Breast epithelium (tissue), 4 donors: ENCODE results near the gene PAK1. TPM values are rescaled to one million over a fixed set of nuclear protein-coding genes. Genes with fewer than 3 reads are reported as not detected.

Source experiments
- DNase-seq, 2 donors: peaks; one replicate each; pipeline ENCODE4 v3.0.0-alpha.2; 2019; ENCODE audit warnings: low spot score in 2 of 2
- H3K27ac ChIP-seq, 2 donors: fragments of 200-600 bp; sonication (generic) in 1 of 2; one replicate each; pipeline ENCODE4 v1.5.1; 2016 to 2019; ENCODE audit warnings: mild to moderate bottlenecking in 1 of 2
- H3K27me3 ChIP-seq, 2 donors: fragments of 200-600 bp; sonication (generic) in 1 of 2; one replicate each; pipeline versions ENCODE4 v1.5.1 to v1.6.0; 2017 to 2019; ENCODE audit warnings: control low read depth in 1 of 2, mild to moderate bottlenecking in 1 of 2
- H3K36me3 ChIP-seq: fragments of 200-600 bp; one replicate; pipeline ENCODE4 v1.5.1; 2019
- H3K4me1 ChIP-seq, 2 donors: fragments of 200-600 bp; sonication (generic); one replicate each; pipeline ENCODE4 v1.5.1; 2016 to 2019; ENCODE audit warnings: control low read depth in 1 of 2
- H3K4me3 ChIP-seq, 3 donors: fragments of 200-600 bp; sonication (generic); 1 replicate in 2 of 3; 2 replicates in 1 of 3; pipeline ENCODE4 v1.5.1; 2016 to 2019; ENCODE audit warnings: mild to moderate bottlenecking in 3 of 3, moderate library complexity in 2 of 3
- H3K9me3 ChIP-seq, 2 donors: fragments of 200-600 bp; sonication (generic) in 1 of 2; one replicate each; pipeline ENCODE4 v1.5.1; 2016 to 2019; ENCODE audit warnings: control low read depth in 1 of 2
- POLR2A ChIP-seq: fragments of 450-650 bp; IDR thresholded peaks from one replicate; pipeline ENCODE4 v1.6.1; 2016; ENCODE audit warnings: antibody characterized with exemption, mild to moderate bottlenecking, moderate library complexity
- POLR2AphosphoS5 ChIP-seq, 3 donors: sonication (generic); formaldehyde crosslinking; IDR thresholded peaks; one replicate each; pipeline ENCODE4 v1.6.1; 2017; ENCODE audit warnings: antibody characterized with exemption in 3 of 3
- intact Hi-C: fragments of 100-400 bp; cut with DNase I; formaldehyde crosslinking; loops from one replicate; pipeline ENCODE4 v1.15.1; 2023; ENCODE audit warnings: low total_unique reads
- total RNA-seq, 3 donors: library from RNA; depleted of rRNA; stranded (reverse); fragments of >200 nt; gene quantifications; one replicate each; pipeline ENCODE4 v1.1.0, GENCODE V29; 2016
- TF ChIP-seq, protein P1 (sequence below), 3 donors: fragments of 450-650 bp; IDR thresholded peaks; one replicate each; pipeline ENCODE4 v1.5.1; 2016 to 2017; ENCODE audit warnings: antibody characterized with exemption in 3 of 3, mild to moderate bottlenecking in 3 of 3, moderate library complexity in 3 of 3

Gene PAK1
- total RNA-seq, 3 donors from 2014 or later, result 23.2 to 59.6 (median 42.6) TPM

DNA sequence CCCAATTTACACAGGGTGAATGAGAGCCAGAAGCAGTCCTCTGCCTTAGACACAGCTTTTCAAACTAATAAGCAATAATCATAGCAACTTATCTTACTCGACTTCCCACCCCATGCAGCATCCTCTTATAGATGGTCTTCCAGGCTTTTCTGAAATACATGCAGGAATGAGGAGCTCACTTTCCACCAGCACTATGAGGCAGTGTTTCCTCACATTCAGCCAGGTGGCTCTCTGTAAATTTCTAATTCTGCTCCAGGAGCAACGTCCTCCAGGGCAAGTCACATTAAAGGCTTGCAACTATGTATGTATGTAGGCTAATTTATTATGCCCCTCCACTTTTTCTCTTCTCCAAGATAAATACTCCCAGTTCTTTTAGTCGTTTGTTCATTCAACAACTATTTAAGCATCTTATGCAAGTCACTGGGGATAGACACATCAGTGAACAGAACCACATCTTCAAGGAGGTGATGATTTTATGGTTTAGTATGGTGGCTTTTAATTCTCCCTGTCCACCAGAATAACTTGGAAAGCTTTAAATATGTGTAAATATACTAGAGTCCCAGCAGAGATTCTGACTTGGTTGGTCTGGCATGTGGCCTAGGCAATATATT, 59.9 kb downstream of the PAK1 start:
- TF ChIP-seq, protein P1, sequence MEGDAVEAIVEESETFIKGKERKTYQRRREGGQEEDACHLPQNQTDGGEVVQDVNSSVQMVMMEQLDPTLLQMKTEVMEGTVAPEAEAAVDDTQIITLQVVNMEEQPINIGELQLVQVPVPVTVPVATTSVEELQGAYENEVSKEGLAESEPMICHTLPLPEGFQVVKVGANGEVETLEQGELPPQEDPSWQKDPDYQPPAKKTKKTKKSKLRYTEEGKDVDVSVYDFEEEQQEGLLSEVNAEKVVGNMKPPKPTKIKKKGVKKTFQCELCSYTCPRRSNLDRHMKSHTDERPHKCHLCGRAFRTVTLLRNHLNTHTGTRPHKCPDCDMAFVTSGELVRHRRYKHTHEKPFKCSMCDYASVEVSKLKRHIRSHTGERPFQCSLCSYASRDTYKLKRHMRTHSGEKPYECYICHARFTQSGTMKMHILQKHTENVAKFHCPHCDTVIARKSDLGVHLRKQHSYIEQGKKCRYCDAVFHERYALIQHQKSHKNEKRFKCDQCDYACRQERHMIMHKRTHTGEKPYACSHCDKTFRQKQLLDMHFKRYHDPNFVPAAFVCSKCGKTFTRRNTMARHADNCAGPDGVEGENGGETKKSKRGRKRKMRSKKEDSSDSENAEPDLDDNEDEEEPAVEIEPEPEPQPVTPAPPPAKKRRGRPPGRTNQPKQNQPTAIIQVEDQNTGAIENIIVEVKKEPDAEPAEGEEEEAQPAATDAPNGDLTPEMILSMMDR (IDR thresholded peaks at IDR 0.05), result no peak
- TF ChIP-seq POLR2AphosphoS5 (IDR thresholded peaks at IDR 0.05), result no peak
- TF ChIP-seq POLR2A, result no peak
- Histone ChIP-seq H3K4me3 (no peak overlapping the region), H3K27me3 (no peaks in the 10 kb centered on the region), H3K36me3 (no peaks in the 10 kb centered on the region), H3K9me3 (no peaks in the 10 kb centered on the region), H3K4me1 (peaks cover 0 to 8% of the 10 kb centered on the region in 2 donors), H3K27ac (no peak overlapping the region)
- intact Hi-C loops, result no loop called here
- DNase-seq, result no peak

DNA sequence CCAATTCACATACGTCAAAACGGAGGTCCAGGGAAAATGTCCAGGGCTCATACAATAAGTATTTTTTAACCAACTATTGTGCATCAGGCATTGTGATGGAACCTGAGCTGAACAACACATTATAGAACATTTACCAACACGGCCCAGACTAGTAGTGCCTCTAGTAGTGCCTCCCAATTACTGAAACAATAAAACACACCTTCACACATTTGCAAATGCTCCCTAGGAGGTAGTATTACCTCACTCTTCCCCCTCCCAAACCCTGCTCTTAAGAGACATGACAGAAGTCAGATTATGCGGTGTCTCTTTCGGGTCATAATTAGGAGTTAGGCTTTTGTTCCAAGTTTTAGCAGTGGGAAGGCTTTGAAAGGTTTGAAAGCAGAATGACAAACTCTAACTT, 61.1 kb downstream of the PAK1 start:
- Histone ChIP-seq H3K27ac (no peak overlapping the region), H3K27me3 (no peaks in the 10 kb centered on the region), H3K4me3 (no peak overlapping the region), H3K9me3 (no peaks in the 10 kb centered on the region), H3K4me1 (peaks cover 0 to 8% of the 10 kb centered on the region in 2 donors), H3K36me3 (no peaks in the 10 kb centered on the region)
- TF ChIP-seq POLR2AphosphoS5 (IDR thresholded peaks at IDR 0.05) (no peak), POLR2A (no peak)
- TF ChIP-seq, protein P1 (IDR thresholded peaks at IDR 0.05), result no peak
- intact Hi-C loops, result no loop called here
- no peak for DNase-seq

DNA sequence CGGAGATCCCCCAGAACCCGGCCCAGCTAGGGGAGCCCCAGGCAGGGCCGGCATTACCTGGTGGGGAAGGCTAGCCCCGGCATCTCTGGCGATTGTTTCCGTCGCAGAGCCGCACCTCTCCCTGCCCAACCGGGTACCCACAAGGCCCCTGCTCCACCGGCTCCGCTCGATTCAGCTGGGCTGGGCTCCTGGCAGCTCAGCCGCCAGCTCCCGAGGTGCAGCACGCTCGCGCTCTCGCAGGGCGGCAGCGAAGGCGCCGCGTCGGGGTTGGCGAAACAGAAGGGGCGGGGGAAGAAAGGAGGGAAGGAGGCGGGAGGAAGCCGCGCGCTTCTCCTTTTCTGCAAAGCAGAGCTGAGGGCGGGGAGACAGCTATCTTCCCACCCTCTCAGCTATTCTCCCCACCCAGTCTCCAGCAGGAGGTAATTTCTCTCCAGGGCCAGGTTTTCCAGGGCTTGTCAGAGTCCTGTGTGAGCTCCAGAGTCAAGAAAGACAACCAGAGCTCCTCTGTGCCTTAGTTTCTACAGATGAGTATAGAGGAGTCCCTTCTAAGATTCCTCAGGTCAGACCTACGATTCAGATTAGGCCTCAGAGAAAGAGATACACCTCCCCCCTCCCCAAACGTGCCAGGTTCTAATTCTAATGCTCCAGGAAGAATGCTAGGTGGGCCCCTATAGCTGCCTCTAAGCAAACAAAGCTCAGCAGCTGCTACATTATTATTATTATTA, 62.0 kb downstream of the PAK1 start:
- DNase-seq, result peak; percentile 74 to 82
- TF ChIP-seq POLR2AphosphoS5 (IDR thresholded peaks at IDR 0.05), result no peak
- no peak for TF ChIP-seq POLR2A
- TF ChIP-seq, protein P1 (IDR thresholded peaks at IDR 0.05), result no peak
- Histone ChIP-seq H3K9me3 (no peaks in the 10 kb centered on the region), H3K4me1 (peaks cover 0 to 8% of the 10 kb centered on the region in 2 donors), H3K36me3 (no peaks in the 10 kb centered on the region), H3K27me3 (no peaks in the 10 kb centered on the region), H3K27ac (peak overlapping the region; percentile 78 to 84), H3K4me3 (peak overlapping the region; percentile 52 to 73 (median 58))
- intact Hi-C loops, result no loop called here

DNA sequence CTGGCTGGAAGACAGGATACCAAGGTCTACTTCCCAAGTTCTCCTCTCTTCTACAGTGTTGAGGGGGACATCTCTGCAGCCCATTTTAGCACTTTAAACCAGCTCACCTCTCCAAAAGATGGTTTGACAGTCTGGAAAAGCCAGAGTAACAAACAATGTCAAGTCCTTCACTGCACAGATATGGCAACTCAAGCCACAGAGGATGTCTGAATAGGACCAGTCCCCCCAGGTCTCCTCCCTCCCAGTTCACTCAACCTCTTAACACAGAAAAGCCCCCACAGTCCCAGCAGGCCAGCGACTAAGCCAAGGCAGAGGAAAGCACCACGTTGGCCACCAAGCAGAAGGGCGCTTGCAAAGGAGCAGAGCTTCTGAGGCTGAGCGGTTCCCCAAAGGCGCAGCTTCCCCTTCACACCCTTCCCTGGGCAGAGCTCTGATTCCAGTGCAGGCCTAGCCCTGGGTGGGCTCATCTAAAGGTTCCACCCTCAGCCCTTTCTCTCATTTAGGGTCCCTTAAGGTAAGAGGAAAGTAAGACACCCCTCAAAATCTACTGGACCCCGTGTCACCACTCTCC, 62.7 kb downstream of the PAK1 start:
- Histone ChIP-seq H3K27ac (peak overlapping the region; percentile 78 to 84), H3K36me3 (no peaks in the 10 kb centered on the region), H3K4me1 (peaks cover 0 to 8% of the 10 kb centered on the region in 2 donors), H3K4me3 (peak overlapping the region; percentile 52 to 73 (median 58)), H3K9me3 (no peaks in the 10 kb centered on the region), H3K27me3 (no peaks in the 10 kb centered on the region)
- no peak for DNase-seq
- TF ChIP-seq, protein P1 (IDR thresholded peaks at IDR 0.05), result no peak
- no peak for TF ChIP-seq POLR2A
- TF ChIP-seq POLR2AphosphoS5 (IDR thresholded peaks at IDR 0.05), result no peak
- intact Hi-C loops, result no loop called here
